ENCODE data around the gene PUM2.

- TF ChIP-seq, protein P1, sequence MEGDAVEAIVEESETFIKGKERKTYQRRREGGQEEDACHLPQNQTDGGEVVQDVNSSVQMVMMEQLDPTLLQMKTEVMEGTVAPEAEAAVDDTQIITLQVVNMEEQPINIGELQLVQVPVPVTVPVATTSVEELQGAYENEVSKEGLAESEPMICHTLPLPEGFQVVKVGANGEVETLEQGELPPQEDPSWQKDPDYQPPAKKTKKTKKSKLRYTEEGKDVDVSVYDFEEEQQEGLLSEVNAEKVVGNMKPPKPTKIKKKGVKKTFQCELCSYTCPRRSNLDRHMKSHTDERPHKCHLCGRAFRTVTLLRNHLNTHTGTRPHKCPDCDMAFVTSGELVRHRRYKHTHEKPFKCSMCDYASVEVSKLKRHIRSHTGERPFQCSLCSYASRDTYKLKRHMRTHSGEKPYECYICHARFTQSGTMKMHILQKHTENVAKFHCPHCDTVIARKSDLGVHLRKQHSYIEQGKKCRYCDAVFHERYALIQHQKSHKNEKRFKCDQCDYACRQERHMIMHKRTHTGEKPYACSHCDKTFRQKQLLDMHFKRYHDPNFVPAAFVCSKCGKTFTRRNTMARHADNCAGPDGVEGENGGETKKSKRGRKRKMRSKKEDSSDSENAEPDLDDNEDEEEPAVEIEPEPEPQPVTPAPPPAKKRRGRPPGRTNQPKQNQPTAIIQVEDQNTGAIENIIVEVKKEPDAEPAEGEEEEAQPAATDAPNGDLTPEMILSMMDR (IDR thresholded peaks at IDR 0.05; ENCODE audit: insufficient read depth, low read length, poor library complexity, severe bottlenecking), result no peak
- no peak for TF ChIP-seq EZH2phosphoT487 (conservative IDR thresholded peaks at IDR 0.05; ENCODE audit: low read length)
These were observed 135.2 kb downstream of the PUM2 start for GRCh38 chr2:20215183-20216040.
